NCI-H1048 (cell line): ENCODE results near the gene WBP4.

Experiments used
- DNase-seq: peaks from one replicate; lab custom pipeline; 2025; lab: John Stamatoyannopoulos, UW

WBP4 gene

GRCh38 chr13:41048640-41049039, 12.7 kb upstream of the WBP4 start:
- DNase-seq = no peak

- no peak for DNase-seq
Observed at GRCh38 chr13:41049480-41050440, 11.5 kb upstream of the WBP4 start.

GRCh38 chr13:41052441-41052840, 8.9 kb upstream of the WBP4 start:
- no peak for DNase-seq

- DNase-seq = no peak
Observed at GRCh38 chr13:41053384-41053826, 7.9 kb upstream of the WBP4 start.

GRCh38 chr13:41054212-41054877, 7.0 kb upstream of the WBP4 start:
- no peak for DNase-seq

- DNase-seq = no peak
Observed at GRCh38 chr13:41054919-41055619, 6.2 kb upstream of the WBP4 start.

- no peak for DNase-seq
Observed at GRCh38 chr13:41056194-41056593, 5.1 kb upstream of the WBP4 start.

- DNase-seq = no peak
Observed at GRCh38 chr13:41056826-41057711, 4.2 kb upstream of the WBP4 start.

GRCh38 chr13:41058295-41059070, 2.8 kb upstream of the WBP4 start:
- DNase-seq = no peak

GRCh38 chr13:41059456-41060081, 1.7 kb upstream of the WBP4 start:
- DNase-seq = no peak

GRCh38 chr13:41060082-41060723, 1.1 kb upstream of the WBP4 start:
- no peak for DNase-seq

GRCh38 chr13:41060724-41061074, 610 bp upstream of the WBP4 start:
- peak; percentile 53 for DNase-seq

GRCh38 chr13:41061914-41062837, 867 bp downstream of the WBP4 start:
- no peak for DNase-seq

GRCh38 chr13:41064493-41064892, 3.2 kb downstream of the WBP4 start:
- DNase-seq = no peak

- DNase-seq = no peak
Observed at GRCh38 chr13:41065078-41065477, 3.8 kb downstream of the WBP4 start.

GRCh38 chr13:41074523-41074922, 13.2 kb downstream of the WBP4 start:
- DNase-seq = no peak

- DNase-seq = no peak
Observed at GRCh38 chr13:41075034-41075433, 13.7 kb downstream of the WBP4 start.

- DNase-seq = no peak
Observed at GRCh38 chr13:41075485-41075884, 14.2 kb downstream of the WBP4 start.

GRCh38 chr13:41077475-41077874, 16.2 kb downstream of the WBP4 start:
- no peak for DNase-seq
